Measurements from ENCODE around the gene PPP2R2C.

The PPP2R2C gene

GRCh38 chr4:6282314-6282771, 190.1 kb downstream of the PPP2R2C start:
- no peak for DNase-seq (ENCODE audit: low read depth)

- no peak for DNase-seq (ENCODE audit: low read depth)
Observed at GRCh38 chr4:6281436-6282313, 190.7 kb downstream of the PPP2R2C start.

GRCh38 chr4:6280365-6280996, 191.9 kb downstream of the PPP2R2C start:
- no peak for DNase-seq (ENCODE audit: low read depth)

GRCh38 chr4:6279582-6280289, 192.7 kb downstream of the PPP2R2C start:
- no peak for DNase-seq (ENCODE audit: low read depth)

GRCh38 chr4:6278801-6279197, 193.6 kb downstream of the PPP2R2C start:
- no peak for DNase-seq (ENCODE audit: low read depth)

- DNase-seq (ENCODE audit: low read depth): no peak
Observed at GRCh38 chr4:6277935-6278800, 194.2 kb downstream of the PPP2R2C start.

GRCh38 chr4:6277139-6277802, 195.1 kb downstream of the PPP2R2C start:
- DNase-seq (ENCODE audit: low read depth): no peak

GRCh38 chr4:6275898-6276806, 196.3 kb downstream of the PPP2R2C start:
- DNase-seq (ENCODE audit: low read depth): no peak

GRCh38 chr4:6275351-6275750, 197.1 kb downstream of the PPP2R2C start:
- no peak for DNase-seq (ENCODE audit: low read depth)

GRCh38 chr4:6273661-6273990, 198.8 kb downstream of the PPP2R2C start:
- no peak for DNase-seq (ENCODE audit: low read depth)

GRCh38 chr4:6272863-6273660, 199.4 kb downstream of the PPP2R2C start:
- DNase-seq (ENCODE audit: low read depth): peak; percentile 25

GRCh38 chr4:6271701-6272465, 200.5 kb downstream of the PPP2R2C start:
- no peak for DNase-seq (ENCODE audit: low read depth)

GRCh38 chr4:6271206-6271605, 201.2 kb downstream of the PPP2R2C start:
- DNase-seq (ENCODE audit: low read depth): no peak

GRCh38 chr4:6270636-6271121, 201.7 kb downstream of the PPP2R2C start:
- no peak for DNase-seq (ENCODE audit: low read depth)

All from stromal cell of bone marrow (primary cell).